Epithelial cell of proximal tubule (primary cell): ENCODE results near the gene GRN. TPM values are rescaled to one million over a fixed set of nuclear protein-coding genes. Genes with fewer than 3 reads are reported as not detected.

Experiments
- DNase-seq: peaks from one replicate; pipeline ENCODE4 v3.0.0-alpha.2; 2011; ENCODE audit warnings: low read depth
- H3K4me3 ChIP-seq: 2 replicates; pipeline ENCODE4 v1.5.1; 2011; ENCODE audit warnings: low read depth, mild to moderate bottlenecking, low read length
- CTCF ChIP-seq: conservative IDR thresholded peaks from 2 replicates; pipeline ENCODE4 v1.5.1; 2012; ENCODE audit warnings: low read depth, mild to moderate bottlenecking, low read length
- total RNA-seq: library from RNA; depleted of rRNA; stranded (reverse); fragments of >200 nt; gene quantifications from 2 replicates; pipeline ENCODE4 v1.2.3, GENCODE V29; 2015

GRN gene
- total RNA-seq, 1 donor from 2014 or later = 567 TPM

- no peak for DNase-seq
- no peak for TF ChIP-seq CTCF
- no peak overlapping the region for H3K4me3 ChIP-seq
These were observed 31.7 kb downstream of the GRN start for GRCh38 chr17:44376779-44377178.

- DNase-seq = no peak
- no peak for TF ChIP-seq CTCF
- H3K4me3 ChIP-seq = no peak overlapping the region
These were observed 33.1 kb downstream of the GRN start for GRCh38 chr17:44378171-44378705.

GRCh38 chr17:44379887-44380286 is 34.8 kb downstream of the GRN start:
- TF ChIP-seq CTCF = no peak
- no peak overlapping the region for H3K4me3 ChIP-seq
- DNase-seq = no peak

- no peak for TF ChIP-seq CTCF
These were observed 35.7 kb downstream of the GRN start for GRCh38 chr17:44380767-44381166.

GRCh38 chr17:44381810-44382305 is 36.8 kb downstream of the GRN start:
- no peak for DNase-seq
- H3K4me3 ChIP-seq = no peak overlapping the region
- TF ChIP-seq CTCF = no peak

More at GRCh38 chr17:44380767-44381166, 35.7 kb downstream of the GRN start:
- DNase-seq = no peak
- no peak overlapping the region for H3K4me3 ChIP-seq

- TF ChIP-seq CTCF = no peak
- no peak for DNase-seq
- H3K4me3 ChIP-seq = no peak overlapping the region
These were observed 37.8 kb downstream of the GRN start for GRCh38 chr17:44382917-44383316.

GRCh38 chr17:44383363-44383762 is 38.3 kb downstream of the GRN start:
- no peak for DNase-seq
- no peak overlapping the region for H3K4me3 ChIP-seq
- TF ChIP-seq CTCF = no peak
